GM18951 (cell line): ENCODE results near the gene MED4.
"Not testable (repeated sequence)": the region's sequence is repeated elsewhere in the genome, so short reads cannot be mapped to it uniquely, and the experiment has no call there.

Experiments used
- POLR2A ChIP-seq: IDR thresholded peaks from 4 replicates; pipeline ENCODE4 v1.6.1; 2011; ENCODE audit warnings: mild to moderate bottlenecking; ENCODE audit not compliant: insufficient read length, insufficient read depth; ENCODE audit errors: extremely low read depth
- in situ Hi-C: fragments of 300-500 bp; cut with MboI; formaldehyde crosslinking; loops from one replicate; pipeline ENCODE4 v1.12.0; 2022; ENCODE audit warnings: low sequenced_read_pairs, mixed read lengths, inconsistent platforms; ENCODE audit not compliant: unreplicated experiment

The MED4 gene

GRCh38 chr13:48074006-48074405, 20.9 kb downstream of the MED4 start:
- in situ Hi-C loops: no loop called here
- no peak for TF ChIP-seq POLR2A

DNA sequence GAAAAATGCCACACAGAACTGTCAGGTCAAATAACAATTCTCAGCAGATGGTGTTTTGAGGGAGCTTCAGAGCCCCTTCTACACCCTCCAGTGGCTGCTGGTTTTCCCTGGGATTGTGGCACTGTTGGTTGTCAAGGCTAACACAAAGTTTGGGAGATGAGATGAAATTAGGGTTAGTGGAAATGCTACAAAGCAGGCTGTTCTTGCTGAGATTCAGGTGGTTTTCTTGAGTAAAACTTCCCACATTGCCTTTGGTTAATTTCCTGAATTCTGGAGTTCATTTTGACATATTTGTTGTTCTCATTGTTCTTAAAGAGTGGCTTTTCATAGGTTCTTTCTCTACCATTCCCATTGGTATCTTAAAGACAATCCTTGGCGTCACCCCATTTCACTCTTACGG, 22.1 kb downstream of the MED4 start:
- in situ Hi-C loops: no loop called here

GRCh38 chr13:48072304-48072703, 22.6 kb downstream of the MED4 start:
- TF ChIP-seq POLR2A: no peak
- in situ Hi-C loops: no loop called here

More for the DNA sequence above, 22.1 kb downstream of the MED4 start:
- TF ChIP-seq POLR2A: no peak

- in situ Hi-C loops: no loop called here
Measured at GRCh38 chr13:48070942-48071341, 24.0 kb downstream of the MED4 start.

DNA sequence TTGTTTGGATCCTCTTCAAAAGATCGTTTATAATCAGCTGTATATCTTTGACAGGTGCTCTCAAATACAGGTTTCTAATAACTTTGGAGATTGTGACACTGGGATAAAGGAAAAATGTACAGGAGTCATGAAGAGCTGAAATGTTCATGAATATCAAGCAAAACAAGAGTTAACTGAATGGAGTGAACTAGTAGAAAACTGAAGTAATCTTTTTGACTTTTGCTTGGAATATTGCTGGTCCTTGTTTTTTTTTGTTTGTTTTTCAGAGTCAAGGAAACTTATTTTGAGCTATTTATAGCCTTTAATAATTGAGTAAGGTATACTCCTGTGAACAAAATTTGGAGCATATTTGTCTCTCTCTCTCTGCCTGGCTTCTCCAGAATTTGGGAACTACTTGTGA, 25.3 kb downstream of the MED4 start:
- no peak for TF ChIP-seq POLR2A
- in situ Hi-C loops: no loop called here

More at GRCh38 chr13:48070942-48071341, 24.0 kb downstream of the MED4 start:
- TF ChIP-seq POLR2A: no peak

GRCh38 chr13:48068952-48069351, 26.0 kb downstream of the MED4 start:
- no peak for TF ChIP-seq POLR2A
- in situ Hi-C loops: no loop called here

GRCh38 chr13:48068036-48068435, 26.9 kb downstream of the MED4 start:
- no peak for TF ChIP-seq POLR2A
- in situ Hi-C loops: no loop called here

- in situ Hi-C loops: no loop called here
- TF ChIP-seq POLR2A: no peak
Measured at GRCh38 chr13:48066310-48066989, 28.5 kb downstream of the MED4 start.

- in situ Hi-C loops: not testable (repeated sequence)
Measured at GRCh38 chr13:48059951-48060350, 35.0 kb downstream of the MED4 start.

DNA sequence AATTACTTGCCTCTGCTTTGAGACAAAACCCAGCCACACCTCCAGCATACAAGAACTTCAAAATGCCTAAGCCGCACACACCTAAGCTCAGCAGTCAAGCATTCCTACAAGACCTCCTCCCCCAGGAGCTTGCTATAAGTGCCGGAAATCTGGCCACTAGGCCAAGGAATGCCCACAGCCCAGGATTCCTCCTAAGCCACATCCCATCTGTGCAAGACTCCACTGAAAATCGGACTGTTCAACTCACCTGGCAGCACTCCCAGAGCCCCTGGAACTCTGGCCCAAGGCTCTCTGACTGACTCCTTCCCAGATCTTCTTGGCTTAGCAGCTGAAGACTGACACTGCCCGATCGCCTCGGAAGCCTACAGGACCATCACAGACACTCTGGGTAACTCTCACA, 36.4 kb downstream of the MED4 start:
- in situ Hi-C loops: not testable (repeated sequence)

GRCh38 chr13:48055712-48056111, 39.2 kb downstream of the MED4 start:
- TF ChIP-seq POLR2A: no peak
- in situ Hi-C loops: no loop called here

DNA sequence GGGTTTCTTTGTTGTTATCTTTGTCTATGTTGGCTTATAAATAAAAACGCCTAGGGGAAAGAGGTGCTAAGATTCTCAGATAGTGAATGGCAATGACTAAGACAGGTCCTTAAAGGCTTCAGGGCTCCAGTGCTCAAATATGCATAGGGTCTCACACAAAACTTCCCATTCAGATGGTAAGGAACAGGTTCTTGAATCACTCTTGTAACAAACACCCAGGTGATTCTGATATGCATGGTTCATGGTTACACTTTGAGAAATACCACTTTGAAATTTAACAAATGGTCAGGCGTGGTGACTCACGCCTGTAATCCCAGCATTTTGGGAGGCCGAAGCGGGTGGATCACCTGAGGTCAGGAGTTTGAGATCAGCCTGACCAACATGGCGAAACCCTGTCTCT, 40.3 kb downstream of the MED4 start:
- TF ChIP-seq POLR2A: no peak
- in situ Hi-C loops: no loop called here

GRCh38 chr13:48050550-48050949, 44.4 kb downstream of the MED4 start:
- no peak for TF ChIP-seq POLR2A
- in situ Hi-C loops: no loop called here

DNA sequence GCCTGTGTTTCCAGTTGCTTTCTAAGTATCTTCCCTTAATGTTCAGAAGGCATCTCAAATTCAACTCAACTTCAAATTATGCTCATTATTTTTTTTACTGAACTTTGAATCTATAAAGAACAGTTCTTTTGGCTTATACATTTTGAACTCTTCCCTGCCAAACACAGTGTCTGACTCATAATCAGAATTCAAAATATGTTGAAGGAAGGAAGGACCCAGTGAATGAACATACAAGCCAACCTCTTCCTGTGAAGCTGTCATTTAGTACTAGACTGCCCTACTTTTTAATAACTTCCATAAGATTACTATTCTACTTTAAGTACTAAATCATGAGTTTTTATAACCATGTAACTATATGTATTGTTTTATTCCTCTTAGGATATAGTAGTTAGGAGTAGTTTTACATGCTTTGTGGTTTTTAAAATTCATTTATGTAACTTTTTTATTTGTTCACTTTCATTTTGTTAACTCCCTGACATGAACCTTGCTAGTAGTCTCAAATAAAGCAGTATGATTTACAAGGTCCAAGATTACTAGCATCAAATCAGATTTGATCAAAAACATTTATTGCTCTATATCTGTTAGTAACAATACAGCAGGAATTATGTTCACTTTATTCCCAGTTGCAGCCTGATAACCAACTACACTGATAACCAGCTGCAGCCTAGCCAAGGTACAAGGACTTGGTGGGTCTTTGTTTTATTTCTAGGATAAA, 51.0 kb downstream of the MED4 start:
- TF ChIP-seq POLR2A: no peak
- in situ Hi-C loops: no loop called here
